Skin epidermis (tissue), 12 donors: ENCODE measurements around the gene POGZ.
"Not testable (repeated sequence)": the region's sequence is repeated elsewhere in the genome, so short reads cannot be mapped to it uniquely, and the experiment has no call there.

Source experiments
- H3K27ac ChIP-seq, 21 experiments: fragments of 200-600 bp; sonication (generic) in 11 of 21; one replicate each; pipeline ENCODE4 v1.5.0; 2020; ENCODE audit warnings: mild to moderate bottlenecking in 3 of 21, inconsistent platforms in 2 of 21, moderate library complexity in 2 of 21
- H3K4me3 ChIP-seq, 7 experiments: fragments of 200-600 bp; sonication (generic) in 2 of 7; one replicate each; pipeline ENCODE4 v1.5.0; 2020; ENCODE audit warnings: inconsistent platforms in 2 of 7, mild to moderate bottlenecking in 2 of 7, moderate library complexity in 1 of 7

POGZ gene

GRCh38 chr1:151428068-151428467 is 31.2 kb downstream of the POGZ start:
- Histone ChIP-seq H3K27ac (no peak overlapping the region), H3K4me3 (no peak overlapping the region)

- no peak overlapping the region for H3K4me3 ChIP-seq
- H3K27ac ChIP-seq: no peak overlapping the region
Measured at GRCh38 chr1:151425103-151425502, 34.2 kb downstream of the POGZ start.

DNA sequence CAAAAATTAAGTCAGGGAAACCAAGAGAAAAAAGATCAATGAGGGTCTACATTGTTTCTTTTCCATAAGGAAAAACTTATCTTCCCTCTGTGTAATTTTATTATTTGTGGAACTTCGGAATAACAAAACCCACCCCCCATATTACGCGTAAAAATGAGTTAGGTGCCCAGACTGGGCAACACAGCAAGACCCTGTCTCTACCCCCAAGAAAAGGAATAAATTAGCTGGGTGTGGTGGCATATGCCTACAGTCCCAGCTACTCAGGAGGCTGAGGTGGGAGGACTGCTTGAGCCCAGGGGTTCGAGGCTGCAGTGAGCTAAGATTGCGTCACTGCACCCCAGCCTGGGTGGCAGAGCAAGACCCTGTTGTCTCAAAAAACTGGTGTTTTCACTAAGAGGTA is 39.5 kb downstream of the POGZ start:
- Histone ChIP-seq H3K27ac (no peak overlapping the region), H3K4me3 (no peak overlapping the region)

- Histone ChIP-seq H3K4me3 (no peak overlapping the region), H3K27ac (no peak overlapping the region)
Measured at GRCh38 chr1:151418081-151418480, 41.2 kb downstream of the POGZ start.

DNA sequence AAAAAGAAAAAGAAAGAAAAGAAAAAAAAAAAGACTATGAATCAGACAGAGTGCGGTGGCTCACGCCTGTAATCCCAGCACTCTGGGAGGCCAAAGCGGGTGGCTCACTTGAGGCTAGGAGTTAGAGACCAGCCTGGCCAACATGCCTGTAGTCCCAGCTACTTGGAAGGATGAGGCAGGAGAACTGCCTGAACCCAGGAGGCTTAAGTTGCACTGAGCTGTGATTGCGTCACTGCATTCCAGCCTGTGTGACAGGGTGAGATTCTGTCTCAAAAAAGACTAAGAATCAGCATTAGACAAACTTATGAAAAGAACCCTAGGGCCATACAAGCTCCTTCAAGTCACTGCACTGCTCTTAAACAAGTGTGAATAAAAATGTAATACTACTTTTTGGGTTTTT is 43.1 kb downstream of the POGZ start:
- Histone ChIP-seq H3K4me3 (no peak overlapping the region), H3K27ac (no peak overlapping the region)

GRCh38 chr1:151411884-151412283 is 47.4 kb downstream of the POGZ start:
- Histone ChIP-seq H3K4me3 (no peak overlapping the region), H3K27ac (no peak overlapping the region)

GRCh38 chr1:151408891-151409290 is 50.4 kb downstream of the POGZ start:
- no peak overlapping the region for H3K4me3 ChIP-seq
- H3K27ac ChIP-seq: no peak overlapping the region

- Histone ChIP-seq H3K27ac (peak overlapping the region in 1 of 21 experiments; percentile 56), H3K4me3 (no peak overlapping the region)
Measured at GRCh38 chr1:151407304-151407703, 52.0 kb downstream of the POGZ start.

DNA sequence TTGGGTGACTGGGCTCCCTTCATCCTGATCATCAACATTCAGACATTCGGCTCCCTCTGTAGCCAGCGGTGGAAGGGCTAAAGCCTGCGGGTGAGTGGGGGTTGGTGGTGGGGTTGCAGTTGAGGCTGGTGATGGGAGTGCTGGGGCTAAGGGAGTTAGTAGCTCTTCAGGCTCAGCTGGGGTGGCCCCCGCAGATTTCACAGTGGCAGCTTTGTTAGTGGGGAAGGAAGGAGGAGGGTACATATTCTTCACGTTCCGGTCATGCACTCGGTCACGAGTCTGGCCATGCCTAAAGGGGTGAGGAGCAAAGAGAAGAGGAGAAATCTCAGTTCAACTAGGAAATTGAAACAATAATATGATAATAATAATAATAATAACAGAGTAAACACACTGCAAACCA is 53.1 kb downstream of the POGZ start:
- no peak overlapping the region for H3K4me3 ChIP-seq
- peak overlapping the region in 1 of 21 experiments; percentile 49 for H3K27ac ChIP-seq

DNA sequence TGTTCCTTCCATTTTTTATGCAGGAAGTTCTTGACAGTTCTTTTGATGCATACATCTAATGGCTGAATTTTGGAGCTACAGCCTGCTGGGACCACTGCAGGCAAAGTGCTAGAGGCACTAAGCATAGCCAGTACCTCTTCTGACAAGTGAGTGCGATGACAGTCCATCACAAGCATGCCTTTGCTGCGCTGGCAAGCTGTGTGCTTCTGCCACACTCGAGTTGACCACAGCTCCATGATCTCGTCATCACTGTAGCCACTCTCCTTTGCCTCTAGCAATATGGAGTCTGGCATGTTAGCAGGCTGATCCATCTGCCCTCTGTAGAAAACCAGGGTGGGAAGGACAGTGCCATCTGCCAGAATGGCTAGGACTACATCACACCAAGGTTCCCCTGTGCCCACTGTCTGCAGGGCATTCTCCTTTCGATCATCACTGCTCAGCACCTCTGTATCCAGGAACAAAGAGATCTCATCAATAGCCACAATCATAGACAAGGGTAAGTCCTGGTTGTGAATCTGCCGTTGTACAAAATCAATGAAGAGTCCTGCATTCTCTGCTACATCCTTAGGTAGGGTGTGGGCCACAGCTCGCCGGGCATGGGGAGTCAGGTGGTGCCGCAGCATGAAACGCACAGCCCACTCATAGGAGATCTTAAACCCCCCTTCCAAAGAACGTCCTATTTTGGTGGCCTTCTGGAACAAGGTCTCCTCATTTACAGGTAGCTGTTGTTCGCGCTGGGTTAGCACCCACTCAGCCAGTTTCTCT is 53.9 kb downstream of the POGZ start:
- H3K4me3 ChIP-seq: no peak overlapping the region
- peak overlapping the region in 1 of 21 experiments; percentile 49 for H3K27ac ChIP-seq

DNA sequence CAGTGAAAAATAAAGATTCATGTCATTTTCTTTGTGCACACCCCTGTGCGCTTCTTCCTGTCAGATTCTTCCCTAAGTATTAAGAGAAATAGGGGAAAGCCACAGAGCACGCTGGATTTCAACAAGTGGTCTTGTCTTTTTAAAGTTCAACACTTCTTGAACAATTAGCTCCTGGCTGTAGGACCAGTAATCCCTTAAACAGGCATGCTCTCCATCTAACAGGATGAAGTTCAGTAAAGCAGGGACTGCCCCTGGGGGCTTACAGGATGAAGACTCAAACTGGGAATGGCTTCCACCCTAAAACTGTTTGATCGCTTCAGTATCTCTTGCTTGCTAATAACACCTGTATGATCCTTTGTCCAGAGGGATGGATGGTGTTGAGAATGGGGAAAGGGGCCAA is 55.7 kb downstream of the POGZ start:
- Histone ChIP-seq H3K27ac (no peak overlapping the region), H3K4me3 (no peak overlapping the region)

DNA sequence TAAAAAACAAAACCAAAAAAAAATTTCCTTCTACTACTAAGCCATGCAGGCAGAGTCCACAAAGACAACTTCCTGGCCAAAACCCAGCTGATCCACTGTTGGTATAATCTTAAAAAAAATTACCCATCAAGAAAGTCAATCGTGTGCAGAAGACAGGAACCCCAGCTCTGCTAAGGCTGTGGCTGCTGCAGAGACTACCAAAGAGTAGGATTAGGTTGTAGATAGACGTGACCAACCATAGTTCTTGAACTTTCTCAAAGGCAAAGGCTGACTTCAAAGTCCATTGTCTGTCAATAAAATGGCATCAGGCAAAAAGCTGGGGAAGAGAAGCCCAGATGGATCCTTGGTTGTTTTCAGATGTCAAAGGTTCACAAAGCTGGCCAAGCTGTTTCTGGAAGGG is 56.5 kb downstream of the POGZ start:
- H3K27ac ChIP-seq: no peak overlapping the region
- H3K4me3 ChIP-seq: no peak overlapping the region

DNA sequence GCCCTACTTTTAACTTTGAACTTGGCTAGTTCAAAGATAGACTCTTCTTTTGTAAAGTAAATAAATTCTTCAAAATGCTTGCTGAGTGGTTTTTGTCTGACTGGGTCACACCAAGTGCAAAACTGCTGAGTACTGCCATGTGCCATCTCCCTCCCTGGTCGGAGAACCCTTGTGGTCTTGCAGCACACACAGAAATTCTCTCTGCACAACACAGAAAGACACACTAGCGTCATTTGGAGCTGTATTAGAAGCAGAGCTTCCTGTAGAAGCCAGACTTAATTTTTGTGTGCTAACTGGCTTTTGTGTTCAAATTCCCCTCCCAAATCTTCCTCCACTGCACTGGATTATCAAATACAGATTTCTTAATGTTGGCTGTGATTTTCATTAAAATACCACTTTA is 57.4 kb downstream of the POGZ start:
- Histone ChIP-seq H3K4me3 (no peak overlapping the region), H3K27ac (no peak overlapping the region)

DNA sequence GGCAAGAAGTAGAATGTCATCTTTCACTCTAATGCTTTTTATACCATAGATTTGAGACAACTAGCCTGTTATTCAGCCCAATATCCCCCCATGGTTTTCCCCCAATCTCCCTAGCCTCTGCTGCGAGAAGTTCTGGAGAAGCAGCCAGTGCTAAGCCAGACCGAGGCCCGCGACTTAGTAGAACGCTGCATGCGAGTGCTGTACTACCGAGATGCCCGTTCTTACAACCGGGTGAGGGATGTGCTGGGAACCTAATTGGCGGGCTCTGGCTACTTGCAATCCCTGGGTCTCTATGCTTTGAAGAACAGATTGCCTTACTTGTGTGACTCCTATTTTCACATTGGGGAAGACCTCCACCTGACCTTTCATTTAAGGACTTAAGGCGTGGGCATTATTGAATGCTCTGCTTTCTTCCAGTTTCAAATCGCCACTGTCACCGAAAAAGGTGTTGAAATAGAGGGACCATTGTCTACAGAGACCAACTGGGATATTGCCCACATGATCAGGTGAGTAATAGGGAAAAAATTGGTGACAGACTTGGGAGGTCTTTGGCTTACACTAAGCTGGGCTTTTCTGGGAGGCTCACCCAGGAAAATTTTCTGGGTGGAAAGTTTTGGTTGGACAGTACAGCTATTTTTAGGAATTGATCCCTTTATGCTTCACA is 58.0 kb downstream of the POGZ start:
- no peak overlapping the region for H3K4me3 ChIP-seq
- peak overlapping the region in 1 of 21 experiments; percentile 90 for H3K27ac ChIP-seq

GRCh38 chr1:151399324-151400171 is 59.7 kb downstream of the POGZ start, which contains the start of gene PSMB4:
Gene PSMB4 (plus strand): TSS chr1:151399573. CDS start chr1:151399588, 15 bp downstream.
- H3K4me3 ChIP-seq: peak within 1 kb of the TSS; percentile 79 to 99 (median 93)
- H3K27ac ChIP-seq: peak within 1 kb of the TSS; percentile 70 to 96 (median 88)

DNA sequence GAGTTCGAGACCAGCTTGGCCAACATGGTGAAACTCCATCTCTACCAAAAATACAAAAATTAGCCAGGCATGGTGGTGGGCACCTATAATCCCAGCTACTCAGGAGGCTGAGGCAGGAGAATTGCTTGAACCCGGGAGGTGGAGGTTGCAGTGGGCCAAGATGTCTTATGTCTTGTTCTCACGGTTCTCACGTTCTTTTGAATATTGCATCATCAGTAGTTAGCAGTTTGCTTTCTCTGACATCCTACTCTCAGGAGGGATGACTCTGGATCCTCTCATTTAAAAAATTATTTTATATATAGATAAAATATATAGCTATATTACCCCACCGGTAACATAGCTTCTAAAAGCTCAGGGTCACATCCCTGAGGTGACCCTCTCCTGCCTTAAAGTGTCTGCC is 63.0 kb downstream of the POGZ start:
- H3K27ac ChIP-seq, H3K4me3 ChIP-seq: not testable (repeated sequence)

DNA sequence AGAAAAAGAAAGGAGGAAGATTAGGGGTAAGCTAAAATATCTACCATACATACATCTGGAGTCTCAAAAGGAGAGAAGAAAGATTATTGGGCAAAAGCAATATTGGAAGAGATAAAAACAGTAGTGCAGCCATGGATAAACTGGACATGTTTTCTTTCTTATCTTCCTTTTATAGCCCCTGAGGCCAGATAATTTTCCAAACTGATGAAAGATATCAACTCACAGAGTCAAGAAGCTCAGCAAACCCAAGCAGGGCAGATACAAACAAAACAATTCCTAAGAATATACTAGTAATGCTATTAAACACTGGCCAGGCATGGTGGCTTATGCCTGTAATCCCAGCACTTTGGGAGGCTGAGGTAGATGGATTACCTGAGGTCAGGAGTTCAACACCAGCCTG is 65.7 kb downstream of the POGZ start:
- no peak overlapping the region for H3K4me3 ChIP-seq
- H3K27ac ChIP-seq: no peak overlapping the region

GRCh38 chr1:151391079-151391563 is 68.2 kb downstream of the POGZ start:
- H3K4me3 ChIP-seq: no peak overlapping the region
- H3K27ac ChIP-seq: no peak overlapping the region

DNA sequence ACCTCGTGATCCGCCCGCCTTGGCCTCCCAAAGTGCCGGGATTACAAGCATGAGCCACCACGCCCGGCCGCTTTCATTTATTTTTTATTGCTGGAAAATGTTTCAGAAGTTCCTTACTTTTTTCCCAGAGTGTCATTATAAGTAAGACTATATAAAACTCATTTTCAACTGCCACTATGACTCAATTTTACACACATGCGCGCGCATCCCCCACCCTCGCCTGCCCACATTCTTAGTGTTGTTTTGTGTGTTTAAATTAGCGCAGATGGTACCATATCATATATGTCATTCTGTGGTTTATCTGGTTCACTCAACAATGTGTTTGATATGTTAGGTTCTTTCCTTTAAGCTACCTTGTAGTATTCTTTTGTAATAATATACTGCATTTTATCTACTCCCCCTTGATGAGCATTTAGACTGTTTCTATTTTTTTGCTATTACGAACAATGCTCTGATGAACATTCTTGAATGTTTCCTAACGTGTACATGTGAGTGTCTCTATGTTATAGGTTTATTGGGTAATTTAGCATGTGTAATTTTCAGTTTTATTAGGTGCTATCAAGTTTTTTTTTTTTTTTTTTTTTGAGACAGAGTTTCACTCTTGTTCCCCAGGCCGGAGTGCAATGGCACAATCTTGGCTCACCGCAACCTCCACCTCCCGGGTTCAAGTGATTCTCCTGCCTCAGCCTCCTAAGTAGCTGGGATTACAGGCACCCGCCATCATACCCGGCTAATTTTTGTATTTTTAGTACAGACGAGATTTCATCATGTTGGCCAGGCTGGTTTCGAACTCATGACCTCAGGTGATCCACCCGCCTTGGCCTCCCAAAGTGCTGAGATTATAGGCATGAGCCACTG is 68.8 kb downstream of the POGZ start:
- not testable (repeated sequence) for H3K27ac ChIP-seq, H3K4me3 ChIP-seq
